T-helper 2 cell treated with Interferon-gamma antibody and Interleukin-4, amounts not matched to agents 100 ng/mL and 5 ng/mL, for 36 hours (primary cell): ENCODE data around the gene CDH23. TPM values are rescaled to one million over a fixed set of nuclear protein-coding genes. Genes with fewer than 3 reads are reported as not detected.

Source experiments
- intact Hi-C: fragments of 100-400 bp; cut with micrococcal nuclease; formaldehyde crosslinking; loops from one replicate; pipeline ENCODE4 v1.15.1; 2023
- total RNA-seq: library from RNA; stranded (reverse); gene quantifications from 2 replicates; pipeline ENCODE4 v1.2.3, GENCODE V29; 2022

Gene CDH23
- total RNA-seq, 1 donor from 2014 or later, result 4.2 TPM

DNA sequence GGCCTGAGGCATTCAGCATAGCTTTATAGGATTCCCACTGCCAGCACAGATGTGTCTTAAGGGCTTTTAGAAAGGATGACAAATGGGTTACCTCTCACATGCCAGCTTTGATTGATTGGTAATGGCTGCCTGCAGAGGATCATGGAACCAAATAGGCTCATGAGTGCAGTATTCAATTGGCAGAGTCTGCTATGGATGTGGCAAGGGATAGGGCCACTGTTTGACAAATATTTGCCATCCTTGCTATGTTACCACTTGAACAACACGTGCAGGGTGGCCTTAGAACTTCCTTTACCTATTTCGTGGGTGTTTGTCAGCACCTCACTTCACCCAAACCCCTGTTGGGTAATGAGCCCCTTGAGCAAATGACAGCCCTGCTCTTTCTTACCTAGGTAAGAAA is 183.7 kb downstream of the CDH23 start:
- intact Hi-C loops, result no loop called here

DNA sequence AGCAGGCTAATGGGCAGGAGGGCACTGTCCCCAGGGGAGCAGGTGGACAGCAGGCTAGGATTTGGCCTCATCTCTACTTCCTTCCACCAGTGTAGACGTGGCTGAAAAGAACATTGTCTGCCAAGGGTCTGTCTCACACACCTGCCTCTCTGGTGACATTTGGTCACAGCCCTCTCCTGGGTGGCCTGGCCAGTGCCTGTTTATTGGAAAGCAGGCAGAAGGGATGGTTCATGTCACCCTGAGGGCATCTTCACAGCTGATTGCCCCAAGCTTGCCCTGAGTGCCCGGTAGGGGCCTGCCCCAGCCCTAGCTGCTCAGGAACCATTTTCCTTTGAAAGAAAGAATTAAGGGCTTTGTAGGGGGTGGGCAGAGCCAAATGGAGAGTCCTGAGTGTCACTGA is 184.2 kb downstream of the CDH23 start:
- intact Hi-C loops, result no loop called here

DNA sequence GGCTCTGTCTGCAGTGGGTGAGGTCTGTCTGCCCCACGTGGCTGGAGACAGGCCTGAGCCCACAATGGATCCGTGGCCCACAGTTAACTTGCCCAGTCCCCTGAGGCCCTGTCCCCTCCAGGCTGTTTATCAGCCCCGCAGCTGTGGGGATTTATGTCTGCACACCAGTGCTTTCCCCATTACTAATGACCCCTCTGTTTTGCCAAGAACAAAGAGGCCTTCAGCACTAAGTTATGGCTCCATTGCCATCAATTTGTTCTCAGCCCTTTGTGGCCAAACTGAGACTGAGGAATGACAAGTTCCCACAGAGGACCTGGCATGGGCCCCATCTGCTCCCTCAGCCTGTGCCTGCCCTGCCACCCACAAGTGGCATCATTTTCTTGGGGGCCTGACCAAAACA is 184.7 kb downstream of the CDH23 start:
- intact Hi-C loops, result no loop called here

DNA sequence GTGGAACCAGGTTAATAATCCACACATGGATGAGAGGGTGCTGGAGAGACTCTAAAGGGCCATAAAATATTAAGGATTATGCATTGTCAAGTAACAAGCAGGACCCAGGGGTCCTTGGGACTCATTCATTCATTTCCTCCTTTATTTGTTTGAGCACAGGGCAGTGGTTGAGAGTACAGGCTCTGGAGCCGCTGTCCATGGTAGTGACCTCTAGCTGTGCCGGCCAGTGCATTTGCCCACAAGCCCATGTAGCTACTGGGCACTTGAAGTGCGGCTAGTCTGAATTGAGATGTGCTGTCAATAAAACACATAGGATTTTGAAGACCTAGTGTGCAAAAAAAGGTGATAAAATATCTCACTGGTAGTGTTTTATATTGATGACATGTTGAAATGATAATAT is 185.3 kb downstream of the CDH23 start:
- intact Hi-C loops, result no loop called here

DNA sequence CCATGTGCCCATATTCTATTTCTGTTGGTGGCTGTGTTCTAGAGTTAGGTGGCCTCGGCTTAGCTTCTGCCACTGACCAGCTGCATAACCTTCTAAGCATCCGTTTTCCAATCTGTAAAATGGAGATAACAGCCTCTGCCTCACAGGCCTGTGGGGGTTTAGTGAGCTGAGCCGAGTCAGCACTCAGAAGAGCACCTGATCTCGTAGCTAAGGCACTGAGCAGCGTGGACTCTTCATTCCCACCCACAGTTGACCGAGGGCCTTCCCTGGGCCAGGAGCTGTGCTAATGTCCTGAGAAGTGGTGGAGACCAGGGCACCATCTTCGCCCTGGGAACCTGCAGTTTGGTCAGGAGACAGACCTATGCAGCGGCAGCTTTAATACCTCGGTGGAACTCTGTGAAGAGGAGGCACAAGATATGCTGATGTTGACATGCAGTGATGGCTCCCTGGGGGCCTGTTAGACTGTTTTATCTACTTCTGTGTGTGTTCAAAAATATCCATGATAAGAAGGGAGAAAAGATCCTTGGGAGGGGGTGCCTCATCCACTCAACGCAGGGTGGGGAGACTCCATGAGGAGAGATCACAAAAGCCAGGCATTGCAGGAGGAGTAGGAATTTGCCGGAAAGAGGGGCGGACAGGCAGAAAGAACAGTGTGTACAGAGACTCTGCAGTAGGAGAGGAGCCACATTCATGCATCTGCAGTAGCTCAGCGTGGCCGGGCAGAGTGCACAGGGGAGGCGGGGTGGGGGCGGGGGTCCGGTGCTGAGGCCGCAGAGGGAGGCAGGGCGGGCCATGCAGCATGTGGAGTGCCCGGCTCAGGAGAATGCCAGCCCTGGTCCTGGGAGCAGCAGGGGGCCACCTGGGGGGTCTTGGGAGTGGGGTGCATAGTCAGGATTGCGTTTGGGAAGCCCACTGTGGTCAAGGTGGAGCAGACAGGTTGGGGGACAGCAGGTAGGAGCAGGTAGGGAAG is 186.1 kb downstream of the CDH23 start:
- intact Hi-C loops, result no loop called here

DNA sequence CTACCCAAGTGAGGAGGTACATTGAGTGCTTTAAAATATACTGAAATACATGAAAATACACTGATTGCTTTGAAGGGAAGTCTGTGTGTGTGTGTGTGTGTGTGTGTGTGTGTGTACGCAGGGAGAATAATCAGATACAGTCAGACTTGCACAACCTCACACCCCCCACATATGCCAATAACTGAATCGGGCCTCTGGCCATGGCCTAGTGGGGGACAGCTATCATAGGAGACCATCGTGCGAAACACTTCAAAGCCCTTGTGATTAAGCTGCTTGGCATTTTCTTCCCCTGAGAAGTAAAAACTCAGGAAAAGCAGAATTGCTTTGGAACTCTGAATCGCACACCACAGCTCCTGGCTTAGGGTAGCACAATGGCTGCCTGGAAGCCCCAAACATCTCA is 187.7 kb downstream of the CDH23 start:
- intact Hi-C loops, result no loop called here

DNA sequence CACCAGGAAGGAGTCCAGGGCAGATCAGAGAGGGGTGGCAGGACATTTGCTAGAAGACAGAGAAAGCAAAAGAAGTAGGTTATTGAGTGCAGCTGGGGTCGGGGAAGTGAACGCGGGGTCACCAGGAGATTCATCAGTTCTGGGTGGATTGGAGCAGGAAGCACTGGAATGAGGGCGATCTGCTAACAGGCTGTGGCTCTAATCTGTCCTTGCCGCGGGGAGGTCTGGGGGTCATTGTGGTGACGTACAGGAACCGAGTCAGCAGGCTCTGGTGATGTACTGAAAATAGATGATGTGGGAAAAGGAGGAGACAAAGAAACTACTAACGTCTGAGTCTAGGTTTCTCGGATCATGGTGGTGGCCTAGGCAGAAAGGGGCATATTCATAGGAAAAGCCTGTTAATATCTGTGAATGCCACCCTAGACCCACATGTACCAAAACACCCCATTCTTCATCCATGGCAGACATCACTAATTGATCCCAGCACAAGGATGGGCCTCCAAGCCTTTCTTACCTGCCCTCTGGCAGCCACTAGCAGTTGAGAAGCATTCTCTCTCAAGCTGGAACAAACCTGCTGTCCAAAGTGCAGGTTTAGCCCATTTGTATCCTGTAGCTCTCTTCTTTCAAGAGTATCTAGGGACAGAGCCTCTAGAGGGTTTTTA is 188.3 kb downstream of the CDH23 start:
- intact Hi-C loops, result no loop called here

DNA sequence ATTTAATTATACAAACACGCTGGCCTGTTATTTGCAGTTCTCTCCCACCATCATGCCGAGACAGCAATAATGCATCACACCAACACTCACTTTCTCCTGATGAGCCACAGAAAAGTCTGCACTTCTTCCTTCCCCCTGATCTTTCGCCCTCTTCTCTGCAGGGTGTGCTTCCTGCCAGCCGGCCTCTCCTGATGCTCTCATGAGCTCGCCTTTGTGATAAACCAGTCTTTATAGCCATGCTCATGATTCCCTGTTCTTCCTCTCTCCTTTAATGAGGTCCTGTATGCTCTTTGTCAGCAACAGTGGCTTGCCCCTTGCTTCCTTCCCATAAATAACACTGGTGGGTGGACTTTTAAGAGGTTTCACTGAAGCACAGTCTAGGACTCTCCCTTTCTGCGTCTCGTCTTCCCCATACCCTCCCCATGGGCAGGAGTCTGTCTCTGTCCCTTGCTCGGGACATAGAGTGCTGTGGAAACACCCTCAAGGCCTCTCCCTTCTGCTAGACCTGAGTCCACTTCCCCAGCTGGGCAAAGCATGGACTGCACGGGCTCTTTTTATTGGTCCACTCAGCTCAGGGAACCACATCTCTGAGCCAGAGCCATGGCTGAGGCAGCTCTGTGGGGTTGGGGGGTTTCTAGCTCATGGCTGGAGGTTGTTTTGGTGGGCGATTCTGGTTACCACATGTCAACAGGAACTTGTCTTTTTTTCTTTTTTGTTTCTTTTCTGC is 189.0 kb downstream of the CDH23 start:
- intact Hi-C loops, result no loop called here

DNA sequence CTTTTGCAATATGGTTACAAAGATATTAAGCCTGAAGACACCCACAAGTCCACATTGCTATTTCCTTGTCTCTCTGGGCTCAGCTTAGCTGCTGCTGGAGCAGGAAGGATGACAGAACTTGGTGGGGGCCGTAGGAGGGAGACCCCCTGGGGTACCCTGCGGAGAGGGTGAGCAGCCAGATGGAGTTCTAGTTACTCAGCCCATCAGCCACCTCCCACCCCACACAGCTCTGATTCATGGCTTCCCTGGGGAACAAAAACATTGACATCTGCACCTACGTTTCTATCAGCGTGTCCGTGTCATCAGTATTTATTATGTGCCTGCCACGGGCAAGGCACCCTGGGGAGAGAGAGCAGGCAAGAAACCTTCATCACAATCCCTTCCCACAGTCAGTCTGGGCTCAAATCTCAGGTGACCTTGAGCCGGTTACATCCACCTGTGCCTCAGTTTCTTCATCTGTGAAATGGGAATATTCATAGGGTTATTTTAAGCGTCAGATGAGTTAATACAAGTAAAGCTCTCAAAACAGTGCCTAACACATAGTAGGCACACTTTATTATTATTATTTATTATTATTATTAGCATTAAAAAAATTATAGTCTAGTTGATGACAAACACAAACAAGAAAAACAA is 191.3 kb downstream of the CDH23 start:
- intact Hi-C loops, result no loop called here

DNA sequence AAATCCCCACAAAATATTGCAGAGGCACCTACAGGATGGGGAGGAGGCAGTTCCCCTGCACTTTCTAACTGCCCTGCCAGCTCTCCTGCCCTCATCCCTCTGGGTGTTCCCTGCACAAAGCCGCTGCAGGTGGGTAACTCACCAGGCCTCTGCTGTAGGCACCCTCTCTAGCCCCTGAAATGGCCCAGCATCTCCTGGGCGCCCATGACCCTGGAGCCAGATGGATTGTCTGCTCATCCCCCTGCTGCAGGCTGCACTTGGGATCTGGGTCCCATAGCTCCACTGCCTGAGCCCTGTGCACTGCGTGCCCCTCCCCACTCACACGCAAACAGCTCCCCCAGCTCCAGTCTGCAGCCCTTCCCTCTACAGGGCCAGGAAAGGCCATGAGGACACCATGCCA is 192.0 kb downstream of the CDH23 start:
- intact Hi-C loops, result no loop called here

DNA sequence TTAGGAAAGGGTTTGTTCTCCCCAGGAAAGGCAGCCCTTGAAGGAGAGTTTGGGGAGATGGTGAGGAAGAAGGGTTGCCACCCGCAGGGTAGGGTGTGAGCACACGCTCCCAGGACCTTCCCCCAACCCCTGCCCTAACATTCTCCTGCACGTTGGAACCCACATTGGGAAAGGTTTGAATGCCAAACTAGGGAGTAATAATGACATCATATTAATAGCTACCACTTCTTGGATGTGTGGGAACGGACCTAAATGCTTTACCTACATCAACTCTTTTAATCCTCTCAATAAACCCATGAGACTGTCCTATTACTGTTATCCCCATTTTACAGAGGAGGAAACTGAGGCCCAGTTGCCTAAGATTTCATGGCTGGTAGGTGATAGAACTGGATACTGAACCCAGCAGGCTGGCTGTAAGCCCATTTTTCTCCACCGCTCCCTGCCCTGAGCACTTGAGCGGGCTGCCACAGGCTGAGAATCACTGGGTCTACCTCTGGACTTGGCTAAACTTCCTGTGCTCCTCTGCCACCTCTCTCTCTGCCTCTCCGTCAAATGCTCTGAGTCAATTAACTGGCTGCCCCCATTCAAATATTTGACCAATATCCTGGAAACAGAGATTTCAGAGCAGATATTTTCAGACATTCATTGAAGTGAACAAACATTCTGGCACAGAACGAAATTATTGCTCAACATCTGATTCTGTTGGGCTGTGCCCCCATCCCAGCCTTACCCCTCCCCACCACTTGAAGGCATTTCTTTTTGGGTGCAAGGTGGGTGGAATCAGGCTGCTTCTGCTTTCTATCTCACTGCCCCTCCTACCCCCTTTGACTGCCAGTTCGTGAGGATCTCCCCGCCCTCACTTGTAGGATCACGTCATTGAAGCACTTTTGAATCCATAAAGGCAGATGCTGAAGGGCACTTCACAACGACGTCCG is 193.2 kb downstream of the CDH23 start:
- intact Hi-C loops, result no loop called here

DNA sequence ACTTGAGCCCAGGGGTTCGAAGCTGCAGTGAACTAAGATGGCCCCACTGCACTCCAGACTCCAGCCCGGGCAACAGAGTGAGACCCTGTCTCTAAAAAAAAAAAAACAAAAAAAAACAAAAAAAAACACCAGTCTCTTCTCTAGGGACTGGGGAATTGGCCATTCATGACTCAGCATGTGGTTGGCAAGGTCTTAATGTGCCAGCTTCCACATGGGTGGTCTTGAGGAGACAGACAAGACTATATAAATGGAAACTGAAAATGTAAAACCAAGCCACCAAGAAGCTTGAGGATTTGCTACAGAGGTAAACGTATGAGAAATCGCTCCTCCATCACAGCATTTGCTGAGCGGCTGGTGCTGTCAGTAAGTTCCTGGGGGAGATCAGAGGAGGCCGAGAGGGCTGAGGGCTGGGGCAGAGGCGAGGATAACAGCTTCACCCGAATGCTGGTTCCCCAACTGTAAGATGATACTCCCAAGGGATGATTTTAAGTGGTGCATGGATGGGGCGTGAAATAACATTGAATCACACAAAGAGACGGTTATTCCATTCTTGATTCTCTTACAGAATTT is 194.1 kb downstream of the CDH23 start:
- intact Hi-C loops, result no loop called here

DNA sequence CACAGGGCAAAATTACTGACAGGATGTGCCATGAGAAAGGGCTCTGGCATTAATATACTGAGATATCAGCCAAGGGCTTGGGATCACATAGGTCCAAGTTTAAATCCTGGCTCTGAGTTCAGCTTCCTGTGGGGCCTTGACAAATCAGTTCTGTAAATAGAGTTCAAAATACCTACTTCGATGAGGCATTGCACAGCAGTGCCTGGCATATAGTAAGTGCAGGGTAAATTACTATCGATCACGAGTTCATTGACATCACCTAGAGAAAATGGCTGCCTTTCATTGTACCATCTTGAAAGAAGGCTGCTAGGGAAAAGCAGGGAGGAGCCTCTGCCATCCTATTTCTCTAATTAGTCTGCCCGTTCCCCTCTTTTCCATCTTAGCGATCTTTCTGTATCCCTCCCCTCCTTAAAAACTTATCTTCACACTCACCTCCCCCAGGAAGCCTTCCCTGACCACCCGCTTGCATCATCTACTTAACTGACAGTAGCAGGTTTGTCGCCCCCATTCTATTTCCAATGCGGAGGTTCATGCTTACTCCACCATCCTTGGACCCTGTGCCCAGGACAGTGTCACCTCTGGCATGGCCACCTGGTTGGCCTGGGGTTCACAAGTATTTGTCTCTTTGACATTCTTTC is 198.3 kb downstream of the CDH23 start:
- intact Hi-C loops, result no loop called here

DNA sequence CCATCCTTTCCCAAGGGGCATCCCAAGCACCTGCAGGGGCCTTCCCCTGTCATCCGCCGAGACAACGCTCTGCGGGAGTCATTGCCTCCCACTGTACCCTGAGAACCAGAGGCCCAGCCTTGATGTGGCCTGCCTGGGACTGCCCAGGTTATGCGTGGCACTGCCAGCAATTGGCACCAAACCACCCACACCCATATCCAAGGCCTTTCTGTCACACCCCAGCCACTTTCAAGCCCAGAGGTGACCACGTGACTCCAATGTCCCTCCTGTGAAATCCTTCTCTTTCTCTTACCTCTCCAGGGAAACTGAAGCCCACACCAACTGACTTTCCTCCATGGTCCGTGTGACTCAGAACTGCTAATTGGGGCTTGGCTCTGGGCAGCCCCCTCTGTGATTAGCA is 198.9 kb downstream of the CDH23 start:
- intact Hi-C loops, result no loop called here

DNA sequence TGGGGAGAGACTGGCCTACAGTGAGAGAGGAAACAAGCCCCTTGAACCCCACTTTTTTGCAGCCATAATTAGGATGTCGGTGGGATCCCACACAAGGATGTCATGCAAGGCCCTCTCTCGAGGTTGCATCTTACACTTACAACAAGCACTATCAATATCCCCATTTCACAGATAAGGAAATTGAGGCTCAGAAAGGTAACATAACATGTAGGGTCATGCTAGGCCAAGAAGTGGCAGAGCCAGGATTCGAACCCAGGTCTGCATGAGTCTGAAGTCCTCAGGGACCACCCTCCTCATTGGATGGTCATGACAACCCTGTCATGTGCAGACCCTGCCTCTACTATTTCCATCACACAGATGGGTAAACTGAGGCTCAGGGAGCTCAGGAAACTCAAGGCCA is 199.4 kb downstream of the CDH23 start:
- intact Hi-C loops, result no loop called here

DNA sequence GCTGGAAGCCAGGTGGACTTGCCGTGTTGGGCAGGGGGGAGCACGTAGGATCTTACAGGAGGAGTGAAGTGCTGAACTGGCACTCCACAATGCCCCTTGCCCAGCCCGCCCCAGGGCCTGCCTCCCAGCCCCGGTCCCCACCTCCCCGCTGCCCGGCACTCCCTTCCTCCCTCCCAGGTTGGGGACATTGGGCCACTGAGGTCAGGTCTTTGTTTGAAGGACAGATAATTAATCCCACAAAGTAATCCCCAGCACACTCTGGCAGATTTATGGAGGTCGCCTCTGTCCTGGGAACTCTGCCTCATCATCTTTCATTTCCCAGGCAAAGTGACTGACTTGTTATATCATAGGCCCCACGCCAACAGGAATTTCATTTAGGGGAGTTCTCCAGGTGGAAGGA is 200.0 kb downstream of the CDH23 start:
- intact Hi-C loops, result no loop called here

DNA sequence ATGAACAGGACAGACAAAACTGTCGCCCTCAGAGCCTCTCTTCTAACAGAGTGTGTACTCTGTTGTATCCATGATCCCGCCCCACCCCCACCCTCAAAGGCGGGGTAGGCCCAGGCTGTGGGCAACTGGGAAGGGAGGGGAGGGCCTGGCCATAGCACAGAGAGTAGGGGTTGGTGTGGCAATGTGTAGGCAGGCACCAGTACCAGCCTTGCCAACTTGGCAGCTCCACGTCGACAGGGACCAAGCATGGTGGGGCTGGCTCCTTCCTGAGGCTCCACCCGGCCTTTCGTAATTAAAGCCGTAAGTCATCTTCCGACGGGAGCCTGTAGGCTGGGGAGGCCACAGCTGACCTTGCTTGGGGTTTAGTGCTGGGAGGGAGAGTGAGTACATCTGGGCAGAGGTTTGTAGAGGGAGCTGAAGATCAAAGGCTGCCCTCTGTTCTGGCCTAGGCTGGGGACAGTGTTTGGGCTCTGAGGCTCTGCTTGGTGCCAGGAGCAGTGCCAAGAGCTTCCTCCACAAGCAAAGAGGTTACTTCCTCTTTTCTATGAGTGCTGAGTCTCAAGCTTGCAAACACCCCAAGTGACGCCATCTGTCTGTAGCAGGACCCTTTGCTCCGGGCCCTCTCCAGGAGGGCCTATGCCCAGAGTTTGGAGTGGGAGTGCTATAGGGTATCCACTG is 201.2 kb downstream of the CDH23 start:
- intact Hi-C loops, result no loop called here

DNA sequence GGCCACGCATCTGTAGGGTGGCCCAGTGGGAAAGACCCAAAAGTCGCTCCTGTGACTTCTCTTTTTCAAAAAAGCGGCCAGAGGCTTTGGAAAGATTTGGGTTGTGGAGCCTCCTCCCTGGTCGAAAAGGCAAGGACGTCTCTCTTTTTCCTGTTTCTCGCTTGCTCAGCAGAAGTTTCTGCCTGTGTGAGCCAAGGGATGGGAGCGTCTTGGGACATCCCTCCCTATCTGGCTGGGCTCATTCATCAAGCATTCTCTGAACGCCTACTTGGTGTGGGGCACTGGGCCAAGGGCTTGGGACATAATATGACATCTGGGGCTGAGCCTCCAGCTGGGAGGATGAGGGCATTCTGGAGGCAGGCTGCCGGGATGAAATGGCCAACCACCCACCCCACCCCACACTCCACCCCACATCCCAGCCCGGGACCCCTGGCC is 201.9 kb downstream of the CDH23 start:
- intact Hi-C loops, result no loop called here

DNA sequence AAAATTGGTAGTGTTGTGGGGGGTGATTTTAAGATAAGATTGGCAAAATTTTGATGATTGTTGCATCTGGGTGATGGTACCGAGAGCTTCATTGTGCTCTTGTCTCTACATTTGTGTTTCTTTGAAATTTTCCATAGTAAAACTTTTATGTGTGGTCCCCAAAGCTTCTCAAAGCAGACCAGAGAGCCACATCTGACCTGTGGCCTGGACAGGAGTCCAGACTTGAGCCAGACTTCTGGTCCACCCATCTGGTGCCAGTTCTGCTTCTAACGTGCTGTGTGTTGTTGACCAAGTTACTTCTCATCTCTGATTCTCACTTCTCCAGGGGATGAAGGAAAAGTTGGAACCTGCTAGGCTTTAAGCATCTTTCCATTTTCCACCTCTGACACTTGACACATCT is 202.8 kb downstream of the CDH23 start:
- intact Hi-C loops, result no loop called here
